Spleen (tissue), 7 donors: ENCODE measurements around the gene STUM.

ENCODE experiments used
- POLR2A ChIP-seq, 3 donors: fragments of 450-650 bp; IDR thresholded peaks; one replicate each; pipeline ENCODE4 v1.5.1; 2017; ENCODE audit warnings: antibody characterized with exemption in 3 of 3, mild to moderate bottlenecking in 1 of 3
- POLR2AphosphoS5 ChIP-seq, 3 donors: sonication (generic); formaldehyde crosslinking; IDR thresholded peaks; one replicate each; pipeline ENCODE4 v1.5.1; 2017; ENCODE audit warnings: antibody characterized with exemption in 3 of 3
- TF ChIP-seq, protein P1 (sequence below), 11 experiments: fragments of 200-600 bp in 7 of 11; fragments of 450-650 bp in 4 of 11; sonication (generic) in 4 of 11; IDR thresholded peaks in 8 of 11; conservative IDR thresholded peaks in 3 of 11; 1 replicate in 7 of 11; 2 replicates in 4 of 11; pipeline versions ENCODE4 v1.4.0 to v1.8.0; 2016 to 2021; ENCODE audit warnings: antibody characterized with exemption in 11 of 11, inconsistent platforms in 4 of 11, mild to moderate bottlenecking in 1 of 11
- donor health status: DM: no; HTN: no; CAD: no; lungs with moderate emphysema.
- donor health status: DM: no; HTN: no; CAD: no.
- donor health status: DM: no; HTN: no; CAD: no.

DNA sequence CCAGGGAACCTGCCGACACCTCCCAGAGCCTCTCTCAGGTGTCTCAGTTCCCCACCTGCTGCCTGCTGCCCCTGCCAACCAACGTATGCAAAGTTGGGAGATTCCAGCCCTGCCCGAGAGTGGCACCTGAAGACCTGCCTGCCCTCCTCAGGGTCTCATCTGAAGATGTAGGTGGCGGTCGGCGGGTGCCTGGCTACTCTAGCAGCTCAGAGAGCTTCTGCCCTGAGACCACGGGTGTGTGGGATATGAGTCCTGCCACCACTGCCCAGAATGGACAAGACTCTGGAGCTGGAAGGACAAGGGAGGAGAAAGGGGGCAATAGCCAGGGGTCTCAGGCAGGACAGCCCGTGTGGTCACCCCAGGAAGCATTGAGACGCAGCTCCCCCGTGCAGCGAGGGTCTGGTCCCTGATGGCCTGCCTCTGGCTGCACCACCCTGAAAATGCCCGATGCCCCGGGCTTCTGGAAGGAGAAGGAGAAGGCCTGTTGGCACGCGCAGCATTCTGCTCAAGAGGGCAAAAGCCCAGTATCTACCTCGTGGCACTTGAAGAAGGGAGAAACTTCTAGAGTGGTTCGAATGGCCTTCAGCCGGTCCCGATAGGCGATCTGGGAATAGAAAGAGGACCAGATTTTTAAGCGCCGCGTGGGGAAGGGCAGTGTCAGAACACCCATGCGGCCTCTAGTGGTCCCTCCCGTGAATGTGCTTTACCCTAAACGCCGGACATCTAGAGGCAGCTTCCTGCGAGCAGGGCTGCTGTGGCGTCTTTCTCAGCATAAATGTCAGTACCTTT is 88.8 kb downstream of the STUM start:
- TF ChIP-seq, protein P1, sequence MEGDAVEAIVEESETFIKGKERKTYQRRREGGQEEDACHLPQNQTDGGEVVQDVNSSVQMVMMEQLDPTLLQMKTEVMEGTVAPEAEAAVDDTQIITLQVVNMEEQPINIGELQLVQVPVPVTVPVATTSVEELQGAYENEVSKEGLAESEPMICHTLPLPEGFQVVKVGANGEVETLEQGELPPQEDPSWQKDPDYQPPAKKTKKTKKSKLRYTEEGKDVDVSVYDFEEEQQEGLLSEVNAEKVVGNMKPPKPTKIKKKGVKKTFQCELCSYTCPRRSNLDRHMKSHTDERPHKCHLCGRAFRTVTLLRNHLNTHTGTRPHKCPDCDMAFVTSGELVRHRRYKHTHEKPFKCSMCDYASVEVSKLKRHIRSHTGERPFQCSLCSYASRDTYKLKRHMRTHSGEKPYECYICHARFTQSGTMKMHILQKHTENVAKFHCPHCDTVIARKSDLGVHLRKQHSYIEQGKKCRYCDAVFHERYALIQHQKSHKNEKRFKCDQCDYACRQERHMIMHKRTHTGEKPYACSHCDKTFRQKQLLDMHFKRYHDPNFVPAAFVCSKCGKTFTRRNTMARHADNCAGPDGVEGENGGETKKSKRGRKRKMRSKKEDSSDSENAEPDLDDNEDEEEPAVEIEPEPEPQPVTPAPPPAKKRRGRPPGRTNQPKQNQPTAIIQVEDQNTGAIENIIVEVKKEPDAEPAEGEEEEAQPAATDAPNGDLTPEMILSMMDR (IDR thresholded peaks at IDR 0.05 in 8 of 11, conservative IDR thresholded peaks at IDR 0.05 in 3 of 11) = peak in 8 of 11 experiments; percentile 25 to 48 (median 36)
- TF ChIP-seq POLR2AphosphoS5 (IDR thresholded peaks at IDR 0.05) (peak in 1 of 3 donors; percentile 25), POLR2A (IDR thresholded peaks at IDR 0.05) (no peak)
